ENCODE data around the gene MAP4. TPM values are rescaled to one million over a fixed set of nuclear protein-coding genes. Genes with fewer than 3 reads are reported as not detected.

Gene MAP4
- total RNA-seq, 1 donor from 2014 or later: 319 TPM

GRCh38 chr3:47971081-47971480 lies 45.1 kb downstream of the MAP4 start:
- Mint-ChIP-seq H3K27ac (ENCODE audit: unreplicated experiment) (no peak overlapping the region), H3K4me3 (ENCODE audit: unreplicated experiment) (no peak overlapping the region), H3K9me3 (ENCODE audit: unreplicated experiment) (no peaks in the 10 kb centered on the region), H3K27me3 (ENCODE audit: unreplicated experiment) (peaks cover 2% of the 10 kb centered on the region), H3K36me3 (ENCODE audit: unreplicated experiment) (no peaks in the 10 kb centered on the region), H3K4me1 (ENCODE audit: low read depth, unreplicated experiment) (no peaks in the 10 kb centered on the region)
- TF ChIP-seq CTCF (IDR thresholded peaks at IDR 0.05; ENCODE audit: partially characterized antibody, unreplicated experiment): no peak
- no peak for DNase-seq

- no peaks in the 10 kb centered on the region for H3K9me3 Mint-ChIP-seq (ENCODE audit: unreplicated experiment)
- H3K36me3 Mint-ChIP-seq (ENCODE audit: unreplicated experiment): no peaks in the 10 kb centered on the region
- H3K4me3 Mint-ChIP-seq (ENCODE audit: unreplicated experiment): no peak overlapping the region
- H3K27ac Mint-ChIP-seq (ENCODE audit: unreplicated experiment): no peak overlapping the region
- H3K4me1 Mint-ChIP-seq (ENCODE audit: low read depth, unreplicated experiment): peaks cover 9% of the 10 kb centered on the region
- no peak for DNase-seq
- no peak for TF ChIP-seq CTCF (IDR thresholded peaks at IDR 0.05; ENCODE audit: partially characterized antibody, unreplicated experiment)
- H3K27me3 Mint-ChIP-seq (ENCODE audit: unreplicated experiment): peaks cover 4% of the 10 kb centered on the region
These were observed 51.5 kb downstream of the MAP4 start for GRCh38 chr3:47964740-47965139.

GRCh38 chr3:47961815-47962606 lies 54.2 kb downstream of the MAP4 start:
- Mint-ChIP-seq H3K36me3 (ENCODE audit: unreplicated experiment) (no peaks in the 10 kb centered on the region), H3K9me3 (ENCODE audit: unreplicated experiment) (no peaks in the 10 kb centered on the region), H3K4me1 (ENCODE audit: low read depth, unreplicated experiment) (peaks cover 9% of the 10 kb centered on the region), H3K4me3 (ENCODE audit: unreplicated experiment) (no peak overlapping the region), H3K27ac (ENCODE audit: unreplicated experiment) (no peak overlapping the region), H3K27me3 (ENCODE audit: unreplicated experiment) (peaks cover 2% of the 10 kb centered on the region)
- no peak for TF ChIP-seq CTCF (IDR thresholded peaks at IDR 0.05; ENCODE audit: partially characterized antibody, unreplicated experiment)
- DNase-seq: no peak

GRCh38 chr3:47961036-47961435 lies 55.2 kb downstream of the MAP4 start:
- Mint-ChIP-seq H3K27me3 (ENCODE audit: unreplicated experiment) (peaks cover 2% of the 10 kb centered on the region), H3K9me3 (ENCODE audit: unreplicated experiment) (no peaks in the 10 kb centered on the region), H3K36me3 (ENCODE audit: unreplicated experiment) (no peaks in the 10 kb centered on the region), H3K4me3 (ENCODE audit: unreplicated experiment) (no peak overlapping the region), H3K27ac (ENCODE audit: unreplicated experiment) (no peak overlapping the region), H3K4me1 (ENCODE audit: low read depth, unreplicated experiment) (peaks cover 14% of the 10 kb centered on the region)
- TF ChIP-seq CTCF (IDR thresholded peaks at IDR 0.05; ENCODE audit: partially characterized antibody, unreplicated experiment): no peak
- DNase-seq: no peak

- no peak for DNase-seq
- H3K36me3 Mint-ChIP-seq (ENCODE audit: unreplicated experiment): no peaks in the 10 kb centered on the region
- no peak for TF ChIP-seq CTCF (IDR thresholded peaks at IDR 0.05; ENCODE audit: partially characterized antibody, unreplicated experiment)
- H3K4me3 Mint-ChIP-seq (ENCODE audit: unreplicated experiment): no peak overlapping the region
- no peaks in the 10 kb centered on the region for H3K27me3 Mint-ChIP-seq (ENCODE audit: unreplicated experiment)
- no peak overlapping the region for H3K27ac Mint-ChIP-seq (ENCODE audit: unreplicated experiment)
- peaks cover 7% of the 10 kb centered on the region for H3K4me1 Mint-ChIP-seq (ENCODE audit: low read depth, unreplicated experiment)
- peaks cover 4% of the 10 kb centered on the region for H3K9me3 Mint-ChIP-seq (ENCODE audit: unreplicated experiment)
These were observed 59.7 kb downstream of the MAP4 start for GRCh38 chr3:47956521-47956920.

All from glutamatergic neuron (in vitro differentiated cells).